IPS-18a (cell line): ENCODE data around the gene FAM171A2.
"Not testable (repeated sequence)": the region's sequence is repeated elsewhere in the genome, so short reads cannot be mapped to it uniquely, and the experiment has no call there.

ENCODE experiments used
- H3K27ac ChIP-seq: one replicate; pipeline ENCODE4 v1.5.1; 2013; ENCODE audit warnings: low read length
- H3K27me3 ChIP-seq: one replicate; pipeline ENCODE4 v1.6.1; 2013; ENCODE audit warnings: mild to moderate bottlenecking, low read length; ENCODE audit not compliant: control insufficient read depth, insufficient read depth
- H3K36me3 ChIP-seq: one replicate; pipeline ENCODE4 v1.6.1; 2013; ENCODE audit warnings: low read depth, low read length; ENCODE audit not compliant: control insufficient read depth
- H3K4me1 ChIP-seq: one replicate; pipeline ENCODE4 v1.6.1; 2013; ENCODE audit warnings: low read depth, low read length; ENCODE audit not compliant: control insufficient read depth
- H3K4me3 ChIP-seq: one replicate; pipeline ENCODE4 v1.5.1; 2013; ENCODE audit warnings: low read length
- H3K9ac ChIP-seq: one replicate; pipeline ENCODE4 v1.6.1; 2013; ENCODE audit warnings: mild to moderate bottlenecking, low read length, moderate library complexity
- H3K9me3 ChIP-seq: one replicate; pipeline ENCODE4 v1.6.1; 2013; ENCODE audit warnings: low read depth, low read length; ENCODE audit not compliant: control insufficient read depth

FAM171A2 gene

DNA sequence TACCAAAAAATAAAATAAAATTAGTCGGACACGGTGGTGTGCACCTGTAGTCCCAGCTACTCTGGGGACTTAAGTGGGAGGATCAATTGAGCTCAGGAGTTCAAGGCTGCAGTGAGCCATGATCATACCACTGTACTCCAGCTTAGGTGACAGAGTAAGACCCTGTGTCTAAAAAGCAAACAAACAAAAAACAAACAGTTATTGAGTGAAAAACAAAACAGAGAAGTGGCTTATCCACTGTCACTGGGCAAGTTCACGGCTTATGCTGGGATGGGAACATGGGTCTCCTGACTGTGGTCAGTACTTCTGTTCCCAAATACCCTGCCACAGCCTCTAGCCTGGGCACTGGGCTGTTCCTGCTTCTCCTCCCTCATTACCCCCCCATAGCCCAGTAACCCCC, 28.1 kb downstream of the FAM171A2 start:
- no peaks in the 10 kb centered on the region for H3K9me3 ChIP-seq
- no peak overlapping the region for H3K9ac ChIP-seq
- no peak overlapping the region for H3K4me3 ChIP-seq
- no peaks in the 10 kb centered on the region for H3K27me3 ChIP-seq
- no peak overlapping the region for H3K27ac ChIP-seq
- no peaks in the 10 kb centered on the region for H3K4me1 ChIP-seq
- H3K36me3 ChIP-seq = no peaks in the 10 kb centered on the region

DNA sequence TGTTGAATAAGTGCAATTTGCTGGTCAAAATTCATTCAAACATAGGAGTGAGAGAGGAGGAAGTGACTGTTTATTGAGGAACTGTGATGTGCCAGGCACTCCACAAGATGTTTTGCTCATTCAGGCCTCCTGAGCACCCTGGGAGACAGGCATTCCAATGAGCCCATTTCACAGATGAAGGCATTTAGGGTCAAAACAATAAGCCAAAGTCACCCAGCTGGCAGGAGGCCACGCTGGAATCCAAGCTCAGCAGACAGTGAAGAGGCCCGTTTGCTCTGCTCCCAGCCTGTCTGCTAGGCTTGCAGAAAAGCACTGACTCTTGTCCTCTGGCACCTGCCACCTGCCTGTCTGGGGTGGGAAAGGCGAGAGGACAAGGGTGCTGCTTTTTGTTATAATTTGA, 28.9 kb downstream of the FAM171A2 start:
- no peak overlapping the region for H3K9ac ChIP-seq
- no peak overlapping the region for H3K4me3 ChIP-seq
- no peak overlapping the region for H3K27ac ChIP-seq
- no peaks in the 10 kb centered on the region for H3K27me3 ChIP-seq
- H3K36me3 ChIP-seq = no peaks in the 10 kb centered on the region
- H3K4me1 ChIP-seq = no peaks in the 10 kb centered on the region
- no peaks in the 10 kb centered on the region for H3K9me3 ChIP-seq

DNA sequence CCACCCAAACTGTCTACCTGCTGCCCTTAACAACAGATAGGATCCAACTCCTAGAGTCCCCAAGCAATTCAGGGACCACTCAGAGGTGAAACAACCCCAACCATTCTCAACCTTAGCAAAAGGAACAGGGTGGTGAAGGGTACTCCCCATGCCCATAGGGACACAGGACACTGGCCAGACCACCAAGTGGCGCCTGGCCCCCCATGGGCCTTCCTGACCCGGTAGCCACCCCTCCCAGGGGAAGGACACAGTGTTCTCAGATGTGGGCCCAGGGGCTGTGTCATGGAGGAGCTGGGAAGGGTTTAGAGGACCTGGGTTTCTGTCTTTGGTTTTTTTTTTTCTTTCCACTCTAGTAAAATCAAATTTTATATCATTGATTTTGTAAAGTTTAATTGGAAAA, 29.3 kb downstream of the FAM171A2 start:
- H3K27ac ChIP-seq = no peak overlapping the region
- H3K4me3 ChIP-seq = no peak overlapping the region
- H3K9me3 ChIP-seq = no peaks in the 10 kb centered on the region

DNA sequence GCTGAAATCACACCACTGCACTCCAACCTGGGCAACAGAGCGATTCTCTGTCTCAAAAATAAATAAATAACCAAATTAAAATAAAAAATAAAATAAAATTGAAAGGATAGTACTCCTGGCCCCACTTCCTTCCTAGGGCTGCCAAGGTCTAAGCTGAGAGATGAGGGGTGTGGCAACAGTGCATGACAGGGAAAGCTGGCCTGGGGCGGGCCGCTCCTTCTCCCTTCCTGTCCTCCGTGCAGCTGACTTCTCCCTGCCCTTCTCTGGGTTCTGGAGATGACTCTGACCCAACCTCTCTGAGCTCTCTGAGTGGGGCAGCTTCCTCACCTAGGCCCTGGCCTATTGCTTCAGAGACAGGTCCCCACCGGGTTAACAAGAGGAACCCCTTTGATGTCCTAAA, 30.3 kb downstream of the FAM171A2 start:
- no peak overlapping the region for H3K27ac ChIP-seq
- H3K9me3 ChIP-seq = no peaks in the 10 kb centered on the region
- H3K27me3 ChIP-seq = no peaks in the 10 kb centered on the region
- H3K4me3 ChIP-seq = no peak overlapping the region
- H3K36me3 ChIP-seq = no peaks in the 10 kb centered on the region
- H3K4me1 ChIP-seq = no peaks in the 10 kb centered on the region
- no peak overlapping the region for H3K9ac ChIP-seq

More for the DNA sequence above, 29.3 kb downstream of the FAM171A2 start:
- H3K36me3 ChIP-seq = no peaks in the 10 kb centered on the region
- no peak overlapping the region for H3K9ac ChIP-seq
- H3K27me3 ChIP-seq = no peaks in the 10 kb centered on the region
- no peaks in the 10 kb centered on the region for H3K4me1 ChIP-seq

DNA sequence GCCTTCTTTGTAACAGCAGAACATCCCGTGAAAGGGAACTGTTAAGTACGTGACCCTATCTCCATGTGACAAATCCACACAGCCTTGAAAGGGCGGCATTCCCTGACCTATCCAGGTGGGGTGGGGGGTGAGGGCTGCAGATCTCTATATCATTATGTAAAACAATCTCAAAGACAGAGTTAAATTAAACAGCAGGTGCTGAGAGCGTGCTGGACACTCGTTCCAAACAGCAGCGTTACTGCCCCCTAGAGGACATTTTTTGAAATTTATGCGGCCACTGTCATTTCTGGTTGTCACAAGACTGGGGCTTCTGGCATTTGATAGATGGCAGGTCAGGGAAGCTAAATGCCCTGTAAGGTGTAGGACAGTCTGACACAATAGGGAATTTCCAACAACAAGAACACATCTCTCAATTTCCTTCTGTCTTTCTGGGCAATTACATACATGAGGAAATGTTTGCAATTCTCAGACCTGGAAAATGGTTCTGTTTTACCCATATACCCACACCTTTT, 32.3 kb downstream of the FAM171A2 start:
- H3K27ac ChIP-seq = no peak overlapping the region
- H3K9me3 ChIP-seq = no peaks in the 10 kb centered on the region
- H3K27me3 ChIP-seq = peaks cover 1% of the 10 kb centered on the region
- no peaks in the 10 kb centered on the region for H3K36me3 ChIP-seq
- no peak overlapping the region for H3K4me3 ChIP-seq
- no peak overlapping the region for H3K9ac ChIP-seq
- H3K4me1 ChIP-seq = no peaks in the 10 kb centered on the region

DNA sequence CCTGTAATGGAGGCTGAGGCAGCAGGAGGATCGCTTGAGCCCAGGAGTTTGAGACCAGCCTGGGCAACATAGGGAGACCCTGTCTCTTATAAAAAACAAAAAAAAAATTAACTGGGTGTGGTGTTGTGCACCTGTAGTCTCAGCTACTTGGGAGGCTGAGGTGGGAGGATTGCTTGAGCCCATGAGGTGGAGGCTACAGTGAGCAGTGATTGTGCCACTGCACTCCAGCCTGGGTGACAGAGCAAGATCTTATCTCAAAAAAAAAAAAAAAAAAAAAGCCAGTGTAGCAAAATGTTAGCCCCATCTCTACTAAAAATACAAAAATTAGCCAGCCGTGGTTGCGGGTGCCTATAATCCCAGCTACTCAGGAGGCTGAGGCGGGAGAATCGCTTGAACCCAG, 33.4 kb downstream of the FAM171A2 start:
- not testable (repeated sequence) for H3K4me1 ChIP-seq, H3K4me3 ChIP-seq
- peaks cover 11% of the 10 kb centered on the region for H3K27me3 ChIP-seq

DNA sequence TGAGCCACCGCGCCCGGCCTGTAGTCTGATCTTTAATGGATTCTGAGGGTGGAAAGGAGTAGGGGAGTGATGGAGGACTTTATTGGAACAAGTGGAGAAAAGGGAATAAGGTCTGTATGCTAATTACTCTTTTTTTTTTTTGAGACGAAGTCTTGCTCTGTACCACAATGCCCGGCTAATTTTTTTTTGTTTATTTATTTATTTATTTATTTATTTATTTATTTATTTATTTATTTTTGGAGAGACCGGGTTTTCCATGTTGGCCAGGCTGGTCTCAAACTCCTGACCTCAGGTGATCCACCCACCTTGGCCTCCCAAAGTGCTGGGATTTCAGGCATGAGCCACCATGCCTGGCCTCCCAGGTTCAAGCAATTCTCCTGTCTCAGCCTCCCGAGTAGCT, 34.1 kb downstream of the FAM171A2 start:
- not testable (repeated sequence) for H3K4me1 ChIP-seq

More for the DNA sequence above, 33.4 kb downstream of the FAM171A2 start:
- not testable (repeated sequence) for H3K9ac ChIP-seq, H3K9me3 ChIP-seq, H3K36me3 ChIP-seq, H3K27ac ChIP-seq

DNA sequence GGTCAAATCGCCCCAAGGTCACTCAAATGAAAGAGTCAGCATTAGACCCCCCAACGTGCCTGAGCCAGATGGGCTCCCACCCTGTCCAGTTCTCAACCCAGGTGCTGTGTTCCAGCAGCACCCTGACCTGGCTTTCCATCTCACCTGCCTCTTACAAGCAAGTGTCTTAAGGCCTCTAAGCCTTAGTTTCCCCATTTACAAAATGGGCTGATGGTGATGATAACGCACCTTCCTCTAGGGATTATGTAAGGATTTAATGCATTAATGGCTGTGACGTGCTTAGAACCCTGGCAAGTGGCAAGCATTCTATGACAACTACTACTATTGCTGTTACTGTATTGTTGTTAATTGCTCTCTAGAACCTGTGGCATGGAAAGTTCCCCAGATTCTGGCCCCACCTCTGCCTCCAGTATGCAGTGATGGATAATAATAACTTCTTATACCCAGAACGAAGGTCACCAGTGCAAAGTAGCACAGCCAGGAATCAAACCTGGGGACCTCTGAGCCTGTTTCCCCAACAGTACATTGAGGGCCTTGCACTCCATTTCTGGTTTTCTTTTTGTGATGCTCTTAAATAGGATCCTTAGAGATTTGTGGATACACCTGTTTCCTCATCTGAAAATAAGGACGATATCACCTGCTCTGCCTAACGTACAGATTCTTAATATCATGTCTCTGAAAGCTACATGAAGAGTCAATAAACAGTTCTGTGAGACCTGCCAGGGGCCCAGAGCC, 35.8 kb downstream of the FAM171A2 start:
- H3K9me3 ChIP-seq = no peaks in the 10 kb centered on the region
- no peak overlapping the region for H3K4me3 ChIP-seq
- H3K27ac ChIP-seq = no peak overlapping the region
- H3K36me3 ChIP-seq = no peaks in the 10 kb centered on the region
- no peak overlapping the region for H3K9ac ChIP-seq
- no peaks in the 10 kb centered on the region for H3K4me1 ChIP-seq
- H3K27me3 ChIP-seq = peaks cover 16% of the 10 kb centered on the region

More for the DNA sequence above, 34.1 kb downstream of the FAM171A2 start:
- H3K9ac ChIP-seq, H3K27ac ChIP-seq, H3K4me3 ChIP-seq, H3K9me3 ChIP-seq, H3K36me3 ChIP-seq: not testable (repeated sequence)
- H3K27me3 ChIP-seq = peaks cover 16% of the 10 kb centered on the region

DNA sequence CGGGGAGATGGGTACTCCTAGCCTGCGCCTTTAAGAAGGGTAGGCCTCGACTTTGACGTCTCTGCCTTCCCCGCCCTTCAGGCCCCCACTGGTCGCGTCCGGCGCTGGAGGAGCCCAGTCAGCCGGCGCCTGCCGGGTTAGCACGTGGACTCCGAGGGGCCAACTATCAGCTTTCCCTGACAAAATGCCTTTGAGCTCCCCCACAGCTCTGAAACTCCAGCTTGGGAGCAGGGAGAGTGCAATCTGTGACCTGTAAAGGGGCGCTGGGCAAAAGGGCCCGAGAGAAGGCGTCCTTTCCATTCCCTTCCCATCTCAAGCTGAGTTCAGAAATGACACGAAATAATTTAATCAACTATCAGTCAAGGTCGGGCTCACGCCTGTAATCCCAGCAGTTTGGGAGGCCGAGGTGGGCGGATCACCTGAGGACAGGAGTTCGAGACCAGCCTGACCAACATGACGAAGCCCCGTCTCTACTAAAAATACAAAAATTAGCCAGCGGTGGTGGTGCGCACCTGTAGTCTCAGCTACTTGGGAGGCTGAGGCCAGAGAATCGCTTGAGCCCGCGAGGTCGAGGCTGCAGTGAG, 36.7 kb downstream of the FAM171A2 start:
- Histone ChIP-seq H3K4me1 (no peaks in the 10 kb centered on the region), H3K27ac (no peak overlapping the region), H3K9me3 (no peaks in the 10 kb centered on the region), H3K27me3 (peaks cover 16% of the 10 kb centered on the region), H3K9ac (no peak overlapping the region), H3K4me3 (no peak overlapping the region), H3K36me3 (peaks cover 5% of the 10 kb centered on the region)

DNA sequence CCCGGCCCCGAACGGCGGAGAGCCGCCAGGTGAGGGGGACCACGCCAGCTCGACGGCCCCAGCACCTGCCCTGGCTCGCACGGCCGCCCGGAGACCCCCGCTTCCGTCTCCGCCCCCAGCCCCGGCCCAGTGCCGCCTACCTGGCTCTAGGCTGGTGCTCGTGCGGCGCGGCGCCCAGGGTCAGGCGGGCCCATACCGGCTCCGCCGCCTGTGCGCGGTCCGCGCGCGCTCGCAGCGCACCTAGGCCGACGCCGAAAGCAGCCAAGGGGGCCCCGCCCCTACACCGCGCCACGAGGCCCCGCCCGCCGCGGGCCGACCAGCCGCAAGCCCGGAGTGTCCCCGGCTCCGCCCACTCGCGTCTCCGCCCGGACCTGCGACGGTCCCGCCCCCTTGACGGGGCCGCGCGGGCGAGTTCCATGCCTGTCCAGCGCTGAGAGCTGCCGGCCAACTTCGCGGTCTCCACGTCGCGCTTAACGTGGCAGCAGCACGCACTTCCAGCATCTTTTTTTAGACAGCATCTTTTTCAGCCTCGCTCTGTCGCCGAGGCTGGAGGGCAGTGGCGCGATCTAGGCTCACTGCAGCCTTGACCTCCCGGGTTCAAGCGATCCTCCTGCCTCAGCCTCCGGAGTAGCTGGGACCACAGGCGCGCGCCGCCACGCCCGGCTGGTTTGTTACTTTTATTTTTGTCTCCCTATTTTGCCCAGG, 38.9 kb downstream of the FAM171A2 start, which contains the start of gene SLC25A39:
SLC25A39 (minus strand) TSS at position 253 of the 705 bp plus-strand sequence. CDS start 1,261 bp downstream, outside the sequence.
- peak within 1 kb of the TSS; percentile 58 for H3K9ac ChIP-seq
- peaks cover 24% of the 10 kb centered on the region for H3K36me3 ChIP-seq
- H3K9me3 ChIP-seq = no peaks in the 10 kb centered on the region
- H3K27ac ChIP-seq = no peak within 1 kb of the TSS
- no peaks in the 10 kb centered on the region for H3K4me1 ChIP-seq
- H3K27me3 ChIP-seq = peaks cover 16% of the 10 kb centered on the region
- H3K4me3 ChIP-seq = peak within 1 kb of the TSS; percentile 82

DNA sequence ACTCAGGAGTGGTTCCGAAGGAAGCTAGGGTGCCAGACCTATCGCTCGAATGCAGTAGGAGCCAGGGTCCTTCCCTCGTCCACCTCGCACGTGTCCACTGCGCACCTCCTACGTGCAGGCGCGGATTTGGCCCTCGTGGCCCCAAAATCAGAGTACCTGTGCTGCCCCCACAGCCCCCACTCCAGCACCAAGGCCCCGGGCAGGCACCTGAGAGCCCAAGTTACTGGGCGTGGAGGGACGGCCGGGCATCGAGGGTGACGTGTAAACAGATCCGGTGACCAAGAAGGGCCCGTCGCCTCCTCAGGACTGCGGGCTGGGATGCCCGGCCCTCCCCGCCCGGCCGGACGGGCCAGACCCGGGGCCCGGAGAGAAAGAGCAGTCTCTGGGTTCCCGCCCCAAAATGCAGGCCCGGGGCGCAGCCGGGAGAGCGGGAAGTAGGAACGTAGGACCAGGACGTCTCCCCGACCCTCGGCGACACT, 39.5 kb downstream of the FAM171A2 start:
- H3K9me3 ChIP-seq = no peaks in the 10 kb centered on the region
- H3K4me3 ChIP-seq = peak overlapping the region; percentile 82
- H3K27me3 ChIP-seq = peaks cover 16% of the 10 kb centered on the region
- H3K27ac ChIP-seq = no peak overlapping the region
- H3K36me3 ChIP-seq = peaks cover 30% of the 10 kb centered on the region
- no peaks in the 10 kb centered on the region for H3K4me1 ChIP-seq
- H3K9ac ChIP-seq = peak overlapping the region; percentile 58
